Osteocyte (in vitro differentiated cells): ENCODE measurements around the gene BBX. TPM values are rescaled to one million over a fixed set of nuclear protein-coding genes. Genes with fewer than 3 reads are reported as not detected.

ENCODE experiments used
- DNase-seq: peaks from one replicate; pipeline ENCODE4 v3.0.0; 2021; ENCODE audit warnings: mixed read lengths; ENCODE audit not compliant: unreplicated experiment; ENCODE audit errors: extremely low spot score
- H3K27ac Mint-ChIP-seq: one replicate; pipeline ENCODE4 v1.8.0; 2021; ENCODE audit warnings: mild to moderate bottlenecking, mixed read lengths; ENCODE audit not compliant: unreplicated experiment
- H3K27me3 Mint-ChIP-seq: one replicate; pipeline ENCODE4 v1.8.0; 2021; ENCODE audit warnings: mixed read lengths; ENCODE audit not compliant: unreplicated experiment
- H3K36me3 Mint-ChIP-seq: one replicate; pipeline ENCODE4 v1.8.0; 2021; ENCODE audit warnings: mixed read lengths; ENCODE audit not compliant: unreplicated experiment
- H3K4me1 Mint-ChIP-seq: one replicate; pipeline ENCODE4 v1.8.0; 2021; ENCODE audit warnings: mixed read lengths; ENCODE audit not compliant: unreplicated experiment
- H3K4me3 Mint-ChIP-seq: one replicate; pipeline ENCODE4 v1.8.0; 2021; ENCODE audit warnings: mild to moderate bottlenecking, moderate library complexity, mixed read lengths; ENCODE audit not compliant: unreplicated experiment
- H3K9me3 Mint-ChIP-seq: one replicate; pipeline ENCODE4 v1.8.0; 2021; ENCODE audit warnings: mixed read lengths; ENCODE audit not compliant: unreplicated experiment
- total RNA-seq: library from RNA; stranded (reverse); gene quantifications from 2 replicates; pipeline ENCODE4 v1.2.1, GENCODE V29; 2021
- TF ChIP-seq, protein P1 (sequence below): fragments of 200-600 bp; sonication (generic); IDR thresholded peaks from 2 replicates; pipeline ENCODE4 v1.5.0; 2021; ENCODE audit warnings: antibody characterized with exemption, mild to moderate bottlenecking, moderate library complexity

BBX gene
- total RNA-seq, 1 donor from 2014 or later, result 92.2 TPM

DNA sequence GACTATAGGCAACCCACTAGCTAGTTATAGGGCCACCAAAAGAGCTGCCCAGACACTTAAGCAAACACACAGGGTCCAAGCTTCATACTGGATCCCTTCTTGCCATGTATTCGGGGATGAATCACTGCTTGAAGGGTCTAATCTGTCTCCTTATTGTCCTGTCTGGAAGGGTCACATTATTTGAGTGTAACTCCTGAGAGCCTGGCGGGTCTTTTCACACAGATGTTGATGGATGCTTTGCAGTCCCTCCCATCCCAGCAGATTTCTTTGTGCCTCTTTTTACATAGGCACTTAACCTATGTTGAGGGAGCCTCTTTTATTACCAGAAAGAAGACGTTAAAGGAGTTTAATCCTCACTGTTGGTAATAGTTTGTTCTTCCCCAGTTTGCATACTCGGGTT is 56.6 kb downstream of the BBX start:
- H3K27ac Mint-ChIP-seq, result no peak overlapping the region
- DNase-seq, result no peak
- TF ChIP-seq, protein P1, sequence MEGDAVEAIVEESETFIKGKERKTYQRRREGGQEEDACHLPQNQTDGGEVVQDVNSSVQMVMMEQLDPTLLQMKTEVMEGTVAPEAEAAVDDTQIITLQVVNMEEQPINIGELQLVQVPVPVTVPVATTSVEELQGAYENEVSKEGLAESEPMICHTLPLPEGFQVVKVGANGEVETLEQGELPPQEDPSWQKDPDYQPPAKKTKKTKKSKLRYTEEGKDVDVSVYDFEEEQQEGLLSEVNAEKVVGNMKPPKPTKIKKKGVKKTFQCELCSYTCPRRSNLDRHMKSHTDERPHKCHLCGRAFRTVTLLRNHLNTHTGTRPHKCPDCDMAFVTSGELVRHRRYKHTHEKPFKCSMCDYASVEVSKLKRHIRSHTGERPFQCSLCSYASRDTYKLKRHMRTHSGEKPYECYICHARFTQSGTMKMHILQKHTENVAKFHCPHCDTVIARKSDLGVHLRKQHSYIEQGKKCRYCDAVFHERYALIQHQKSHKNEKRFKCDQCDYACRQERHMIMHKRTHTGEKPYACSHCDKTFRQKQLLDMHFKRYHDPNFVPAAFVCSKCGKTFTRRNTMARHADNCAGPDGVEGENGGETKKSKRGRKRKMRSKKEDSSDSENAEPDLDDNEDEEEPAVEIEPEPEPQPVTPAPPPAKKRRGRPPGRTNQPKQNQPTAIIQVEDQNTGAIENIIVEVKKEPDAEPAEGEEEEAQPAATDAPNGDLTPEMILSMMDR, result no peak
- H3K36me3 Mint-ChIP-seq, result peaks cover 9% of the 10 kb centered on the region
- H3K4me3 Mint-ChIP-seq, result no peak overlapping the region
- H3K9me3 Mint-ChIP-seq, result no peaks in the 10 kb centered on the region
- H3K27me3 Mint-ChIP-seq, result no peaks in the 10 kb centered on the region
- no peaks in the 10 kb centered on the region for H3K4me1 Mint-ChIP-seq

GRCh38 chr3:107581230-107581629 is 58.5 kb downstream of the BBX start:
- Mint-ChIP-seq H3K4me1 (no peaks in the 10 kb centered on the region), H3K36me3 (peaks cover 13% of the 10 kb centered on the region), H3K4me3 (no peak overlapping the region), H3K9me3 (no peaks in the 10 kb centered on the region), H3K27ac (no peak overlapping the region), H3K27me3 (no peaks in the 10 kb centered on the region)
- no peak for DNase-seq
- TF ChIP-seq, protein P1, result no peak

GRCh38 chr3:107588217-107588616 is 65.5 kb downstream of the BBX start:
- Mint-ChIP-seq H3K4me3 (no peak overlapping the region), H3K4me1 (no peaks in the 10 kb centered on the region), H3K9me3 (no peaks in the 10 kb centered on the region), H3K27me3 (no peaks in the 10 kb centered on the region), H3K36me3 (peaks cover 10% of the 10 kb centered on the region), H3K27ac (no peak overlapping the region)
- no peak for DNase-seq
- TF ChIP-seq, protein P1, result no peak

- Mint-ChIP-seq H3K27ac (no peak overlapping the region), H3K4me3 (no peak overlapping the region), H3K36me3 (peaks cover 10% of the 10 kb centered on the region), H3K27me3 (no peaks in the 10 kb centered on the region), H3K4me1 (peaks cover 9% of the 10 kb centered on the region), H3K9me3 (no peaks in the 10 kb centered on the region)
- TF ChIP-seq, protein P1, result no peak
- no peak for DNase-seq
Measured at GRCh38 chr3:107589454-107589853, 66.7 kb downstream of the BBX start.

- Mint-ChIP-seq H3K27me3 (no peaks in the 10 kb centered on the region), H3K9me3 (no peaks in the 10 kb centered on the region), H3K27ac (no peak overlapping the region), H3K36me3 (peaks cover 6% of the 10 kb centered on the region), H3K4me1 (peaks cover 11% of the 10 kb centered on the region), H3K4me3 (no peak overlapping the region)
- no peak for DNase-seq
- TF ChIP-seq, protein P1, result no peak
Measured at GRCh38 chr3:107590786-107591185, 68.0 kb downstream of the BBX start.
